H1 (cell line): Measurements from ENCODE around the gene PROSER3. TPM values are rescaled to one million over a fixed set of nuclear protein-coding genes. Genes with fewer than 3 reads are reported as not detected.

ENCODE experiments used
- BRCA1 ChIP-seq: IDR thresholded peaks from 2 replicates; pipeline ENCODE4 v1.6.1; 2012; ENCODE audit warnings: low read depth, low read length, improper control_type of control experiment
- CREB1 ChIP-seq: IDR thresholded peaks from 2 replicates; pipeline ENCODE4 v1.6.1; 2012; ENCODE audit warnings: inconsistent platforms
- EGR1 ChIP-seq: IDR thresholded peaks from 2 replicates; pipeline ENCODE4 v1.6.1; 2011; ENCODE audit warnings: low read depth, low read length, borderline replicate concordance
- NANOG ChIP-seq: IDR thresholded peaks from 2 replicates; pipeline ENCODE4 v1.6.1; 2011; ENCODE audit warnings: low read length, low read depth, mild to moderate bottlenecking, inconsistent platforms; ENCODE audit not compliant: insufficient read depth, poor library complexity, severe bottlenecking
- TBP ChIP-seq: IDR thresholded peaks from 2 replicates; pipeline ENCODE4 v1.6.1; 2011; ENCODE audit warnings: low read depth, low read length, improper control_type of control experiment
- YY1 ChIP-seq: IDR thresholded peaks from 2 replicates; pipeline ENCODE4 v1.6.1; 2011; ENCODE audit warnings: low read depth, mild to moderate bottlenecking, low read length
- polyA plus RNA-seq, 7 experiments: library from polyadenylated mRNA; depleted of rRNA in 3 of 7; stranded (reverse) in 5 of 7; unstranded in 2 of 7; fragments of >200 nt in 5 of 7; fragments of 200-250 nt in 2 of 7; gene quantifications; 1 replicate in 5 of 7; 2 replicates in 1 of 7; 4 replicates in 1 of 7; pipeline versions ENCODE4 v1.2.1 to v1.2.3, GENCODE V29; 2011 to 2013; ENCODE audit warnings: missing spikeins in 2 of 7, mixed read lengths in 2 of 7
- total RNA-seq: library from RNA; stranded (reverse); fragmentation: NEBNext Ultra II Directional; extraction: Animal tissue kit (Norgen Biotek cat#: 25700); gene quantifications from 2 replicates; pipeline ENCODE4 v1.2.1, GENCODE V29; 2021

Gene PROSER3
- total and polyA plus RNA-seq, 2 of the 8 experiments (the other 6 are each of a cell fraction or from before 2014, with no cell fraction given): 17.8 to 28.9 TPM

DNA sequence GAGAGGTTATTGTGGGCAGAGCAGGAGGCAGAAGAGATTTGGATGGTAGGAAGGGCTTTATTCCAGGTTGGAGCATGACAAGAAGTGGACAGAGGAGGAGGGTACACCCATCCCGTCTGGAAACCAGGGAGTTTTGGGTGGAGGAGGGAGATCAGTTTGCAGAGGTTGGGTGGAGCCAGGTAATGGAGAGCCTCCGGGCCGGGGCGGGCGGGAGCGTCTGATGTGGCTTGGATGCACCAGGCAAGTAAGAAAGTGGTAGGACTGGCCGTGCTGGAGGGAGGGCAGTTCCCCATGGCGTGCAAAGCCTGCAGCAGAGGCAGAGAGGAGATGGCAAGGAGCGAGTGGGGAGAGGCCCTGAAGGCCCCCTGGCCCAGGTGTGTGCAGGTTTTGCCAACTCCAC is 26.6 kb upstream of the PROSER3 start (continued):
- TF ChIP-seq NANOG (no peak), YY1 (no peak), TBP (no peak), CREB1 (no peak), BRCA1 (no peak), EGR1 (no peak)
